K562 (cell line): Measurements from ENCODE around the gene KCNH2. TPM values are rescaled to one million over a fixed set of nuclear protein-coding genes. Genes with fewer than 3 reads are reported as not detected.
A peak's percentile ranks its signal among the peaks of the same experiment; 100 is the strongest.

Experiments
- ADNP ChIP-seq: fragments of 200-800 bp; sonication (Bioruptor generic); IDR thresholded peaks from 2 replicates; pipeline ENCODE4 v1.6.1; 2016; ENCODE audit warnings: missing genetic modification characterization, missing compliant biosample characterization
- FOXK1 ChIP-seq: sonication (generic); formaldehyde crosslinking; IDR thresholded peaks from 2 replicates; pipeline ENCODE4 v1.8.0; 2022; ENCODE audit warnings: missing genetic modification reagents, mild to moderate bottlenecking, borderline replicate concordance
- KAT8 ChIP-seq: fragments of 450-650 bp; IDR thresholded peaks from 2 replicates; pipeline ENCODE4 v1.6.1; 2016; ENCODE audit warnings: low read depth, mild to moderate bottlenecking
- MTA1 ChIP-seq: fragments of 450-650 bp; IDR thresholded peaks from 2 replicates; pipeline ENCODE4 v1.6.1; 2017; ENCODE audit warnings: borderline replicate concordance
- NFIC ChIP-seq: fragments of 450-650 bp; IDR thresholded peaks from 2 replicates; pipeline ENCODE4 v1.6.1; 2017; ENCODE audit warnings: mild to moderate bottlenecking, inconsistent platforms
- NFYB ChIP-seq: IDR thresholded peaks from 2 replicates; pipeline ENCODE4 v1.6.1; 2011; ENCODE audit warnings: mild to moderate bottlenecking, moderate library complexity; ENCODE audit not compliant: insufficient read length; ENCODE audit errors: extremely low read depth
- SNRNP70 ChIP-seq: fragments of 200-400 bp; formaldehyde crosslinking; optimal IDR thresholded peaks from 2 replicates; pipeline ENCODE3; 2017; ENCODE audit warnings: low read depth, low read length
- TOE1 ChIP-seq, 2 experiments: fragments of 450-650 bp in 1 of 2; sonication (generic) in 1 of 2; formaldehyde crosslinking in 1 of 2; IDR thresholded peaks; 2 replicates each; pipeline versions ENCODE4 v1.7.1 to v1.8.0; 2016 to 2022; ENCODE audit warnings: borderline replicate concordance in 2 of 2, mild to moderate bottlenecking in 2 of 2, antibody characterized with exemption in 1 of 2, inconsistent platforms in 1 of 2, low read depth in 1 of 2, missing genetic modification reagents in 1 of 2, moderate library complexity in 1 of 2
- XRCC5 ChIP-seq: fragments of 200-400 bp; formaldehyde crosslinking; IDR thresholded peaks from 2 replicates; pipeline ENCODE4 v1.6.1; 2017; ENCODE audit warnings: low read depth, mild to moderate bottlenecking, low read length
- YY1 ChIP-seq, 3 experiments: IDR thresholded peaks; 2 replicates each; pipeline ENCODE4 v1.6.1; 2011; ENCODE audit warnings: low read length in 2 of 3, mild to moderate bottlenecking in 2 of 3, moderate library complexity in 2 of 3, borderline replicate concordance in 1 of 3, control low read depth in 1 of 3, low read depth in 1 of 3; ENCODE audit not compliant: insufficient read depth in 3 of 3, insufficient replicate concordance in 2 of 3, control insufficient read depth in 1 of 3, insufficient read length in 1 of 3; ENCODE audit errors: extremely low read depth in 1 of 3
- ZNF57 ChIP-seq: fragments of 450-650 bp; formaldehyde crosslinking; IDR thresholded peaks from 2 replicates; pipeline ENCODE4 v1.4.0; 2020; ENCODE audit warnings: mild to moderate bottlenecking, moderate library complexity
- polyA plus RNA-seq, 8 experiments: library from polyadenylated mRNA; depleted of rRNA in 4 of 8; stranded (reverse) in 5 of 8; unstranded in 3 of 8; fragments of >200 nt; fragmentation: Nextera tagmentation in 2 of 8; fragmentation: Illumina TruSeq in 1 of 8; extraction: Ambion mirVana in 2 of 8; extraction: Trizol in 1 of 8; gene quantifications; 2 replicates each; pipeline versions ENCODE4 v1.2.1 to v1.2.3, GENCODE V29; 2011 to 2014; ENCODE audit warnings: inconsistent platforms in 1 of 8, missing spikeins in 1 of 8
- total RNA-seq, 7 experiments: library from RNA; depleted of rRNA in 6 of 7; stranded (reverse); fragments of >200 nt in 6 of 7; fragmentation: Illumina TruSeq in 2 of 7; extraction: Trizol in 2 of 7; gene quantifications; 2 replicates each; pipeline versions ENCODE4 v1.2.1 to v1.2.3, GENCODE V29; 2011 to 2021; ENCODE audit warnings: low replicate concordance in 1 of 7
- TF ChIP-seq, protein P1 (sequence below): fragments of 200-800 bp; sonication (Bioruptor generic); IDR thresholded peaks from 2 replicates; pipeline ENCODE4 v1.6.1; 2016; ENCODE audit warnings: missing genetic modification characterization, missing compliant biosample characterization
- TF ChIP-seq, protein P2 (sequence below): fragments of 450-650 bp; formaldehyde crosslinking; IDR thresholded peaks from 2 replicates; pipeline ENCODE4 v1.4.0; 2020; ENCODE audit warnings: mild to moderate bottlenecking, moderate library complexity
- TF ChIP-seq, protein P3 (sequence below): fragments of 250-450 bp; sonication (Bioruptor Pico); IDR thresholded peaks from 2 replicates; pipeline ENCODE4 v1.5.0; 2020; ENCODE audit warnings: mild to moderate bottlenecking
- TF ChIP-seq, protein P4 (sequence below): fragments of 250-450 bp; sonication (Bioruptor Pico); IDR thresholded peaks from 2 replicates; pipeline ENCODE4 v1.9.0; 2021; ENCODE audit warnings: mild to moderate bottlenecking, inconsistent platforms

KCNH2 gene
- total and polyA plus RNA-seq, 9 of the 15 experiments (the other 6 are each of a cell fraction or from before 2014, with no cell fraction given), result 18.1 to 368 (median 218) TPM

DNA sequence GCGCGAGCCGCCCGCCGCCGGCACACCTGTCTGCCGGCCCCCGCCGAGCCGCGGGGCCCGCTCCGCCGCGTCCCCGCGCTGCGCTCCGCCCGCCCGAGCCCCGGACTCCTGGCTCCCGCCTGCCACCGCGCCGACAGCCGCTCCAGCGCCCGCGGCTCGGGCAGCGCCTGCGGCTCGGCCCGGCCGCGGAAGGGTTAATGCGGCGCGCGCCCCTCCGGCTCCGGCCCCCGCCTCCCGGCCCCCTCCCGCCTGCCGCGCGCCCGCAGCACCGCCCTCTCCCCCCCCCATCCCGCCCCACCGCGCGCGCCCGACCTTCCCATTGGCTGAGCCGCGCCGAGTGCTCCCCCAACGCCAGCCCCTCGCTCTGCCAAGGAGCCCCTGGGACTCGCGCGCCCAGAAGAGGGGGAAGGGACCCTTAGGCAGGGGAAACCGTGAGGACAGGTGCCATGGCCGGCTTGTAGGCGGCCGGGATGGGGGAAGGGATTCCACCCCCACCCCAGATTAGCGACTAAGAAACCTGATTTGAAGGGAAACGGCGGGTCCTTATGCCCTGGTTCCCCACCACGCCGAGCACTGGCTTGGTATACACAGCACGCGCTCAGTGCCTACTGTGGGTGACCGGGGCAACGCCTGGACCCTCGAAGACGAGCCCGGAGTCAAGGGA lies at the start of gene KCNH2 (continued):
- TF ChIP-seq, protein P1, sequence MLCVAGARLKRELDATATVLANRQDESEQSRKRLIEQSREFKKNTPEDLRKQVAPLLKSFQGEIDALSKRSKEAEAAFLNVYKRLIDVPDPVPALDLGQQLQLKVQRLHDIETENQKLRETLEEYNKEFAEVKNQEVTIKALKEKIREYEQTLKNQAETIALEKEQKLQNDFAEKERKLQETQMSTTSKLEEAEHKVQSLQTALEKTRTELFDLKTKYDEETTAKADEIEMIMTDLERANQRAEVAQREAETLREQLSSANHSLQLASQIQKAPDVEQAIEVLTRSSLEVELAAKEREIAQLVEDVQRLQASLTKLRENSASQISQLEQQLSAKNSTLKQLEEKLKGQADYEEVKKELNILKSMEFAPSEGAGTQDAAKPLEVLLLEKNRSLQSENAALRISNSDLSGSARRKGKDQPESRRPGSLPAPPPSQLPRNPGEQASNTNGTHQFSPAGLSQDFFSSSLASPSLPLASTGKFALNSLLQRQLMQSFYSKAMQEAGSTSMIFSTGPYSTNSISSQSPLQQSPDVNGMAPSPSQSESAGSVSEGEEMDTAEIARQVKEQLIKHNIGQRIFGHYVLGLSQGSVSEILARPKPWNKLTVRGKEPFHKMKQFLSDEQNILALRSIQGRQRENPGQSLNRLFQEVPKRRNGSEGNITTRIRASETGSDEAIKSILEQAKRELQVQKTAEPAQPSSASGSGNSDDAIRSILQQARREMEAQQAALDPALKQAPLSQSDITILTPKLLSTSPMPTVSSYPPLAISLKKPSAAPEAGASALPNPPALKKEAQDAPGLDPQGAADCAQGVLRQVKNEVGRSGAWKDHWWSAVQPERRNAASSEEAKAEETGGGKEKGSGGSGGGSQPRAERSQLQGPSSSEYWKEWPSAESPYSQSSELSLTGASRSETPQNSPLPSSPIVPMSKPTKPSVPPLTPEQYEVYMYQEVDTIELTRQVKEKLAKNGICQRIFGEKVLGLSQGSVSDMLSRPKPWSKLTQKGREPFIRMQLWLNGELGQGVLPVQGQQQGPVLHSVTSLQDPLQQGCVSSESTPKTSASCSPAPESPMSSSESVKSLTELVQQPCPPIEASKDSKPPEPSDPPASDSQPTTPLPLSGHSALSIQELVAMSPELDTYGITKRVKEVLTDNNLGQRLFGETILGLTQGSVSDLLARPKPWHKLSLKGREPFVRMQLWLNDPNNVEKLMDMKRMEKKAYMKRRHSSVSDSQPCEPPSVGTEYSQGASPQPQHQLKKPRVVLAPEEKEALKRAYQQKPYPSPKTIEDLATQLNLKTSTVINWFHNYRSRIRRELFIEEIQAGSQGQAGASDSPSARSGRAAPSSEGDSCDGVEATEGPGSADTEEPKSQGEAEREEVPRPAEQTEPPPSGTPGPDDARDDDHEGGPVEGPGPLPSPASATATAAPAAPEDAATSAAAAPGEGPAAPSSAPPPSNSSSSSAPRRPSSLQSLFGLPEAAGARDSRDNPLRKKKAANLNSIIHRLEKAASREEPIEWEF (CRISPR knock-in tag), result no peak
- 0 out of 2 replicates have a peak, but pooled peaks have one; percentile 45 for TF ChIP-seq FOXK1 (CRISPR knock-in tag)
- no peak for TF ChIP-seq NFIC
- TF ChIP-seq XRCC5, result peak; percentile 73; the same call in 1 of the 2 replicates
- TF ChIP-seq, protein P2, sequence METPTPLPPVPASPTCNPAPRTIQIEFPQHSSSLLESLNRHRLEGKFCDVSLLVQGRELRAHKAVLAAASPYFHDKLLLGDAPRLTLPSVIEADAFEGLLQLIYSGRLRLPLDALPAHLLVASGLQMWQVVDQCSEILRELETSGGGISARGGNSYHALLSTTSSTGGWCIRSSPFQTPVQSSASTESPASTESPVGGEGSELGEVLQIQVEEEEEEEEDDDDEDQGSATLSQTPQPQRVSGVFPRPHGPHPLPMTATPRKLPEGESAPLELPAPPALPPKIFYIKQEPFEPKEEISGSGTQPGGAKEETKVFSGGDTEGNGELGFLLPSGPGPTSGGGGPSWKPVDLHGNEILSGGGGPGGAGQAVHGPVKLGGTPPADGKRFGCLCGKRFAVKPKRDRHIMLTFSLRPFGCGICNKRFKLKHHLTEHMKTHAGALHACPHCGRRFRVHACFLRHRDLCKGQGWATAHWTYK, result 0 out of 2 replicates have a peak, but pooled peaks have one; percentile 10
- peak; percentile 34 for TF ChIP-seq NFYB
- TF ChIP-seq, protein P3, sequence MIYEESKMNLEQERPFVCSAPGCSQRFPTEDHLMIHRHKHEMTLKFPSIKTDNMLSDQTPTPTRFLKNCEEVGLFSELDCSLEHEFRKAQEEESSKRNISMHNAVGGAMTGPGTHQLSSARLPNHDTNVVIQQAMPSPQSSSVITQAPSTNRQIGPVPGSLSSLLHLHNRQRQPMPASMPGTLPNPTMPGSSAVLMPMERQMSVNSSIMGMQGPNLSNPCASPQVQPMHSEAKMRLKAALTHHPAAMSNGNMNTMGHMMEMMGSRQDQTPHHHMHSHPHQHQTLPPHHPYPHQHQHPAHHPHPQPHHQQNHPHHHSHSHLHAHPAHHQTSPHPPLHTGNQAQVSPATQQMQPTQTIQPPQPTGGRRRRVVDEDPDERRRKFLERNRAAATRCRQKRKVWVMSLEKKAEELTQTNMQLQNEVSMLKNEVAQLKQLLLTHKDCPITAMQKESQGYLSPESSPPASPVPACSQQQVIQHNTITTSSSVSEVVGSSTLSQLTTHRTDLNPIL (CRISPR knock-in tag), result no peak
- TF ChIP-seq, protein P4, sequence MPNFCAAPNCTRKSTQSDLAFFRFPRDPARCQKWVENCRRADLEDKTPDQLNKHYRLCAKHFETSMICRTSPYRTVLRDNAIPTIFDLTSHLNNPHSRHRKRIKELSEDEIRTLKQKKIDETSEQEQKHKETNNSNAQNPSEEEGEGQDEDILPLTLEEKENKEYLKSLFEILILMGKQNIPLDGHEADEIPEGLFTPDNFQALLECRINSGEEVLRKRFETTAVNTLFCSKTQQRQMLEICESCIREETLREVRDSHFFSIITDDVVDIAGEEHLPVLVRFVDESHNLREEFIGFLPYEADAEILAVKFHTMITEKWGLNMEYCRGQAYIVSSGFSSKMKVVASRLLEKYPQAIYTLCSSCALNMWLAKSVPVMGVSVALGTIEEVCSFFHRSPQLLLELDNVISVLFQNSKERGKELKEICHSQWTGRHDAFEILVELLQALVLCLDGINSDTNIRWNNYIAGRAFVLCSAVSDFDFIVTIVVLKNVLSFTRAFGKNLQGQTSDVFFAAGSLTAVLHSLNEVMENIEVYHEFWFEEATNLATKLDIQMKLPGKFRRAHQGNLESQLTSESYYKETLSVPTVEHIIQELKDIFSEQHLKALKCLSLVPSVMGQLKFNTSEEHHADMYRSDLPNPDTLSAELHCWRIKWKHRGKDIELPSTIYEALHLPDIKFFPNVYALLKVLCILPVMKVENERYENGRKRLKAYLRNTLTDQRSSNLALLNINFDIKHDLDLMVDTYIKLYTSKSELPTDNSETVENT (CRISPR knock-in tag), result peak; percentile 41
- no peak for TF ChIP-seq SNRNP70
- no peak for TF ChIP-seq TOE1 (IDR thresholded peaks at IDR 0.05; ENCODE audit: borderline replicate concordance)
- TF ChIP-seq TOE1 (CRISPR knock-in tag; IDR thresholded peaks at IDR 0.05; ENCODE audit: borderline replicate concordance, low read depth), result 0 out of 2 replicates have a peak, but pooled peaks have one; percentile 70
- no peak for TF ChIP-seq ADNP (tag)
- TF ChIP-seq MTA1, result no peak
- no peak for TF ChIP-seq YY1 (IDR thresholded peaks at IDR 0.05; ENCODE audit: borderline replicate concordance in 1 of 3, control insufficient read depth in 1 of 3, extremely low read depth in 1 of 3, insufficient read depth in 3 of 3, insufficient read length in 1 of 3, insufficient replicate concordance in 2 of 3, low read depth in 1 of 3, low read length in 2 of 3)
- no peak for TF ChIP-seq KAT8
- TF ChIP-seq ZNF57 (CRISPR knock-in tag), result no peak
